ENCODE data around the gene BCOR. TPM values are rescaled to one million over a fixed set of nuclear protein-coding genes. Genes with fewer than 3 reads are reported as not detected.

Gene BCOR
- total and polyA plus RNA-seq, 9 of the 15 experiments (the other 6 are each of a cell fraction or from before 2014, with no cell fraction given) = 27.5 to 113 (median 37.6) TPM

DNA sequence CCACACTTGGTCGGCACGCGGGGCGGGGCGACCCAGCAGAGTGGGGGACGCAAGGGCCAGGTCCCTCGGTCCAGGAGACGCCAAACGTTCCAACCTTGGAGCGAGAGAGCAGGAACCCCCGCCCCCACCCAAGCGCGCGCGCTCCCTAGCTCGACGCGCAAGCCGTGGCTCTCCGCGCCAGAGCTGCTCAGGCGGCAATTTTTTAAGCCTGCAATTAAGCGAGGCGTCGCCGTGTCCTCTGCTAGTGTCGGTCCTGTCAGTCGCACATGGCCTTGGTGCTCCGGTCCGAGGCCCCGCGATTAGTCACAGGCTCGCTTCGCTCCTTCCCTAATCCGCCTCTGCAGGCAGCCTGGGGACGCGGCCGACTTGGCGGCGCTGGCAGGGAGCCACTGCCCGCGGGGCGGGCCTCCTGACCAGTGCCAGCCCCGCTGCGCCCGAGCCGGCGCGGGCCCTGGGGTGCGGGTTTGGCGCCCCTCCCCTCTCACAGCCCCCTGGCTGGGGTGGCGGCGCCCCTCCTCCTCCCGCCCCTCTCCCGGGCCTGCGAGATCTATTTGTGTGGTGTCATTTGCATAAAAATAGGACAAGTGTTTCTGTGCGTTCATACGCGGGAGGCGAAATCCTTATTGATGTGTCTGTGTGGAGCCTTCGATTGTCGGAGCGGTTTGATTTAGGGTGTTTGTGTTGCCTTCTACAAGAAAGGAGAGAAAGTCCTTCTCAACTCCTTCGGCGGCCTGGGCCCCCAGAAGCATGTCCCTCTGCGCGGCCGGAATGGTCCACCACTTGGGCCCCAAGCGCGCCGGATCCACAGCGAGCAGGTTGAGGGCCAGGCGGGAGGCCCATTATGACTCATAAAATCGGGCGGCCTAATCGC, 9.8 kb upstream of the BCOR start (continued):
- TF ChIP-seq, protein P1, sequence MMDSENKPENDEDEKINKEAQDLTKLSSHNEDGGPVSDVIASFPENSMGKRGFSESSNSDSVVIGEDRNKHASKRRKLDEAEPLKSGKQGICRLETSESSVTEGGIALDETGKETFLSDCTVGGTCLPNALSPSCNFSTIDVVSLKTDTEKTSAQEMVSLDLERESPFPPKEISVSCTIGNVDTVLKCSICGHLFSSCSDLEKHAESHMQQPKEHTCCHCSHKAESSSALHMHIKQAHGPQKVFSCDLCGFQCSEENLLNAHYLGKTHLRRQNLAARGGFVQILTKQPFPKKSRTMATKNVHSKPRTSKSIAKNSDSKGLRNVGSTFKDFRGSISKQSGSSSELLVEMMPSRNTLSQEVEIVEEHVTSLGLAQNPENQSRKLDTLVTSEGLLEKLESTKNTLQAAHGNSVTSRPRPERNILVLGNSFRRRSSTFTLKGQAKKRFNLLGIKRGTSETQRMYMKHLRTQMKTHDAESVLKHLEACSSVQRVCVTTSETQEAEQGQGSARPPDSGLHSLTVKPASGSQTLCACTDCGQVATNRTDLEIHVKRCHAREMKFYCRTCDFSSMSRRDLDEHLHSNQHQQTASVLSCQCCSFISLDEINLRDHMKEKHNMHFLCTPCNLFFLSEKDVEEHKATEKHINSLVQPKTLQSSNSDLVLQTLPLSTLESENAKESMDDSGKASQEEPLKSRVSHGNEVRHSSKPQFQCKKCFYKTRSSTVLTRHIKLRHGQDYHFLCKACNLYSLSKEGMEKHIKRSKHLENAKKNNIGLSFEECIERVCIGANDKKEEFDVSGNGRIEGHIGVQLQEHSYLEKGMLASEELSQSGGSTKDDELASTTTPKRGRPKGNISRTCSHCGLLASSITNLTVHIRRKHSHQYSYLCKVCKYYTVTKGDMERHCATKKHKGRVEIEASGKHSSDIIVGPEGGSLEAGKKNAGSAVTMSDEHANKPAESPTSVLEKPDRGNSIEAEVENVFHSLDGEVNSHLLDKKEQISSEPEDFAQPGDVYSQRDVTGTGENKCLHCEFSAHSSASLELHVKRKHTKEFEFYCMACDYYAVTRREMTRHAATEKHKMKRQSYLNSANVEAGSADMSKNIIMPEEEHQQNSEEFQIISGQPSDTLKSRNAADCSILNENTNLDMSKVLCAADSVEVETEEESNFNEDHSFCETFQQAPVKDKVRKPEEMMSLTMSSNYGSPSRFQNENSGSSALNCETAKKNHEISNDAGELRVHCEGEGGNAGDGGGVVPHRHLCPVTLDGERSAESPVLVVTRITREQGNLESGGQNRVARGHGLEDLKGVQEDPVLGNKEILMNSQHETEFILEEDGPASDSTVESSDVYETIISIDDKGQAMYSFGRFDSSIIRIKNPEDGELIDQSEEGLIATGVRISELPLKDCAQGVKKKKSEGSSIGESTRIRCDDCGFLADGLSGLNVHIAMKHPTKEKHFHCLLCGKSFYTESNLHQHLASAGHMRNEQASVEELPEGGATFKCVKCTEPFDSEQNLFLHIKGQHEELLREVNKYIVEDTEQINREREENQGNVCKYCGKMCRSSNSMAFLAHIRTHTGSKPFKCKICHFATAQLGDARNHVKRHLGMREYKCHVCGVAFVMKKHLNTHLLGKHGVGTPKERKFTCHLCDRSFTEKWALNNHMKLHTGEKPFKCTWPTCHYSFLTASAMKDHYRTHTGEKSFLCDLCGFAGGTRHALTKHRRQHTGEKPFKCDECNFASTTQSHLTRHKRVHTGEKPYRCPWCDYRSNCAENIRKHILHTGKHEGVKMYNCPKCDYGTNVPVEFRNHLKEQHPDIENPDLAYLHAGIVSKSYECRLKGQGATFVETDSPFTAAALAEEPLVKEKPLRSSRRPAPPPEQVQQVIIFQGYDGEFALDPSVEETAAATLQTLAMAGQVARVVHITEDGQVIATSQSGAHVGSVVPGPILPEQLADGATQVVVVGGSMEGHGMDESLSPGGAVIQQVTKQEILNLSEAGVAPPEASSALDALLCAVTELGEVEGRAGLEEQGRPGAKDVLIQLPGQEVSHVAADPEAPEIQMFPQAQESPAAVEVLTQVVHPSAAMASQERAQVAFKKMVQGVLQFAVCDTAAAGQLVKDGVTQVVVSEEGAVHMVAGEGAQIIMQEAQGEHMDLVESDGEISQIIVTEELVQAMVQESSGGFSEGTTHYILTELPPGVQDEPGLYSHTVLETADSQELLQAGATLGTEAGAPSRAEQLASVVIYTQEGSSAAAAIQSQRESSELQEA (IDR thresholded peaks at IDR 0.05; ENCODE audit: low read depth) = no peak
- TF ChIP-seq TAF9B (IDR thresholded peaks at IDR 0.05; ENCODE audit: partially characterized antibody) = no peak
- TF ChIP-seq, protein P2, sequence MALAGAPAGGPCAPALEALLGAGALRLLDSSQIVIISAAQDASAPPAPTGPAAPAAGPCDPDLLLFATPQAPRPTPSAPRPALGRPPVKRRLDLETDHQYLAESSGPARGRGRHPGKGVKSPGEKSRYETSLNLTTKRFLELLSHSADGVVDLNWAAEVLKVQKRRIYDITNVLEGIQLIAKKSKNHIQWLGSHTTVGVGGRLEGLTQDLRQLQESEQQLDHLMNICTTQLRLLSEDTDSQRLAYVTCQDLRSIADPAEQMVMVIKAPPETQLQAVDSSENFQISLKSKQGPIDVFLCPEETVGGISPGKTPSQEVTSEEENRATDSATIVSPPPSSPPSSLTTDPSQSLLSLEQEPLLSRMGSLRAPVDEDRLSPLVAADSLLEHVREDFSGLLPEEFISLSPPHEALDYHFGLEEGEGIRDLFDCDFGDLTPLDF (CRISPR knock-in tag; IDR thresholded peaks at IDR 0.05) = peak; percentile 27; the same call in 1 of the 2 replicates
- no peak for TF ChIP-seq HNRNPK (IDR thresholded peaks at IDR 0.05; ENCODE audit: low read depth, low read length, poor library complexity, severe bottlenecking)
- TF ChIP-seq MAZ (CRISPR knock-in tag; conservative IDR thresholded peaks at IDR 0.05 in 1 of 2, IDR thresholded peaks at IDR 0.05 in 1 of 2) = peak in 1 of 2 experiments; percentile 54; a peak in 2 of 4 replicates
- no peak for TF ChIP-seq ZNF444 (CRISPR knock-in tag; IDR thresholded peaks at IDR 0.05)
- TF ChIP-seq ZC3H4 (CRISPR knock-in tag; IDR thresholded peaks at IDR 0.05; ENCODE audit: borderline replicate concordance) = no peak
- no peak for TF ChIP-seq KAT7 (CRISPR knock-in tag; IDR thresholded peaks at IDR 0.05; ENCODE audit: borderline replicate concordance)
- TF ChIP-seq, protein P3, sequence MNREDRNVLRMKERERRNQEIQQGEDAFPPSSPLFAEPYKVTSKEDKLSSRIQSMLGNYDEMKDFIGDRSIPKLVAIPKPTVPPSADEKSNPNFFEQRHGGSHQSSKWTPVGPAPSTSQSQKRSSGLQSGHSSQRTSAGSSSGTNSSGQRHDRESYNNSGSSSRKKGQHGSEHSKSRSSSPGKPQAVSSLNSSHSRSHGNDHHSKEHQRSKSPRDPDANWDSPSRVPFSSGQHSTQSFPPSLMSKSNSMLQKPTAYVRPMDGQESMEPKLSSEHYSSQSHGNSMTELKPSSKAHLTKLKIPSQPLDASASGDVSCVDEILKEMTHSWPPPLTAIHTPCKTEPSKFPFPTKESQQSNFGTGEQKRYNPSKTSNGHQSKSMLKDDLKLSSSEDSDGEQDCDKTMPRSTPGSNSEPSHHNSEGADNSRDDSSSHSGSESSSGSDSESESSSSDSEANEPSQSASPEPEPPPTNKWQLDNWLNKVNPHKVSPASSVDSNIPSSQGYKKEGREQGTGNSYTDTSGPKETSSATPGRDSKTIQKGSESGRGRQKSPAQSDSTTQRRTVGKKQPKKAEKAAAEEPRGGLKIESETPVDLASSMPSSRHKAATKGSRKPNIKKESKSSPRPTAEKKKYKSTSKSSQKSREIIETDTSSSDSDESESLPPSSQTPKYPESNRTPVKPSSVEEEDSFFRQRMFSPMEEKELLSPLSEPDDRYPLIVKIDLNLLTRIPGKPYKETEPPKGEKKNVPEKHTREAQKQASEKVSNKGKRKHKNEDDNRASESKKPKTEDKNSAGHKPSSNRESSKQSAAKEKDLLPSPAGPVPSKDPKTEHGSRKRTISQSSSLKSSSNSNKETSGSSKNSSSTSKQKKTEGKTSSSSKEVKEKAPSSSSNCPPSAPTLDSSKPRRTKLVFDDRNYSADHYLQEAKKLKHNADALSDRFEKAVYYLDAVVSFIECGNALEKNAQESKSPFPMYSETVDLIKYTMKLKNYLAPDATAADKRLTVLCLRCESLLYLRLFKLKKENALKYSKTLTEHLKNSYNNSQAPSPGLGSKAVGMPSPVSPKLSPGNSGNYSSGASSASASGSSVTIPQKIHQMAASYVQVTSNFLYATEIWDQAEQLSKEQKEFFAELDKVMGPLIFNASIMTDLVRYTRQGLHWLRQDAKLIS (CRISPR knock-in tag; IDR thresholded peaks at IDR 0.05) = no peak; the same call in 1 of the 2 replicates
- TF ChIP-seq SMAD3 (CRISPR knock-in tag; conservative IDR thresholded peaks at IDR 0.05) = no peak
- peak; percentile 69; the same call in 1 of the 2 replicates for TF ChIP-seq ERF (CRISPR knock-in tag; IDR thresholded peaks at IDR 0.05)
